Naive thymus-derived CD4-positive, alpha-beta T cell (primary cell): Measurements from ENCODE around the gene CDH13. TPM values are rescaled to one million over a fixed set of nuclear protein-coding genes. Genes with fewer than 3 reads are reported as not detected.

Experiments used
- ATAC-seq: fragments of 150-1000 bp; cut with Tn5 transposase; 2 replicates; pipeline ENCODE4 v1.10.0; 2021; ENCODE audit warnings: mild to moderate bottlenecking, moderate library complexity
- CTCF ChIA-PET: fragments of 350-600 bp; sonication (Branson Sonifier 250); formaldehyde crosslinking; loops from one replicate; lab custom pipeline; 2021; ENCODE audit warnings: antibody characterized with exemption; lab: Charles Lee
- POLR2A ChIA-PET: fragments of 350-600 bp; sonication (Branson Sonifier 250); formaldehyde crosslinking; loops from one replicate; lab custom pipeline; 2021; ENCODE audit warnings: antibody characterized with exemption, inconsistent platforms; lab: Charles Lee
- DNase-seq, 9 donors: peaks; one replicate each; pipeline versions ENCODE4 v3.0.0 to v3.0.0-alpha.2; 2020 to 2022; ENCODE audit warnings: mixed read lengths in 1 of 9
- H3K27ac ChIP-seq: one replicate; pipeline ENCODE4 v1.7.0; 2013; ENCODE audit warnings: mild to moderate bottlenecking, low read depth, low read length, moderate library complexity
- H3K27me3 ChIP-seq, 2 donors: one replicate each; pipeline ENCODE4 v1.7.0; 2013; ENCODE audit warnings: low read length in 2 of 2, mild to moderate bottlenecking in 2 of 2, moderate library complexity in 2 of 2; ENCODE audit not compliant: control insufficient read depth in 2 of 2, insufficient read depth in 2 of 2
- H3K36me3 ChIP-seq, 3 experiments: 1 replicate in 2 of 3; 2 replicates in 1 of 3; pipeline ENCODE4 v1.7.0; 2013; ENCODE audit warnings: low read length in 3 of 3, mild to moderate bottlenecking in 3 of 3, moderate library complexity in 1 of 3; ENCODE audit not compliant: insufficient read depth in 3 of 3, control insufficient read depth in 2 of 3
- H3K4me1 ChIP-seq, 2 donors: one replicate each; pipeline ENCODE4 v1.7.0; 2013; ENCODE audit warnings: low read length in 2 of 2, mild to moderate bottlenecking in 2 of 2, moderate library complexity in 1 of 2; ENCODE audit not compliant: control insufficient read depth in 2 of 2, insufficient read depth in 2 of 2
- H3K4me3 ChIP-seq: 2 replicates; pipeline ENCODE4 v1.7.0; 2013; ENCODE audit warnings: mild to moderate bottlenecking, low read length
- H3K9me3 ChIP-seq, 3 experiments: 1 replicate in 2 of 3; 2 replicates in 1 of 3; pipeline ENCODE4 v1.7.0; 2013; ENCODE audit warnings: low read length in 3 of 3; ENCODE audit not compliant: control insufficient read depth in 2 of 3
- H3K27ac Mint-ChIP-seq, 9 donors: one replicate each; pipeline ENCODE4 v1.8.0; 2020 to 2022; ENCODE audit warnings: mixed read lengths in 9 of 9, mild to moderate bottlenecking in 8 of 9, moderate library complexity in 5 of 9, inconsistent platforms in 2 of 9
- H3K27me3 Mint-ChIP-seq, 5 donors: one replicate each; pipeline ENCODE4 v1.8.0; 2021 to 2022; ENCODE audit warnings: mixed read lengths in 5 of 5, mild to moderate bottlenecking in 1 of 5
- H3K36me3 Mint-ChIP-seq, 5 donors: one replicate each; pipeline ENCODE4 v1.8.0; 2020 to 2022; ENCODE audit warnings: mixed read lengths in 5 of 5, mild to moderate bottlenecking in 3 of 5, inconsistent platforms in 1 of 5
- H3K4me1 Mint-ChIP-seq, 7 donors: one replicate each; pipeline ENCODE4 v1.8.0; 2020 to 2022; ENCODE audit warnings: mixed read lengths in 7 of 7, mild to moderate bottlenecking in 3 of 7, inconsistent platforms in 1 of 7
- H3K4me3 Mint-ChIP-seq, 10 donors: one replicate each; pipeline ENCODE4 v1.8.0; 2020 to 2022; ENCODE audit warnings: mild to moderate bottlenecking in 10 of 10, mixed read lengths in 10 of 10, moderate library complexity in 6 of 10, inconsistent platforms in 2 of 10
- H3K9me3 Mint-ChIP-seq, 11 donors: one replicate each; pipeline ENCODE4 v1.8.0; 2020 to 2022; ENCODE audit warnings: mixed read lengths in 11 of 11, mild to moderate bottlenecking in 4 of 11, inconsistent platforms in 1 of 11, moderate library complexity in 1 of 11
- intact Hi-C, 2 donors: fragments of 100-400 bp; cut with micrococcal nuclease; formaldehyde crosslinking; loops; one replicate each; pipeline ENCODE4 v1.15.1; 2023
- polyA plus RNA-seq, 2 donors: library from polyadenylated mRNA; unstranded; fragments of 300-500 nt; fragmentation: Illumina TruSeq; gene quantifications; one replicate each; pipeline ENCODE4 v1.2.3, GENCODE V29; 2021
- total RNA-seq, 6 experiments: library from RNA in 5 of 6; stranded (reverse) in 5 of 6; gene quantifications; 1 replicate in 5 of 6; 2 replicates in 1 of 6; pipeline ENCODE4 v1.2.3 and lab custom pipeline; 2021 to 2026

The CDH13 gene
- total and polyA plus RNA-seq, 7 experiments from 2014 or later = not detected

- CTCF ChIA-PET = no interaction called here
- POLR2A ChIA-PET = no interaction called here
- DNase-seq = no peak
- Mint-ChIP-seq H3K4me1 (peaks cover 0 to 1% (median 0%) of the 10 kb centered on the region in 7 donors), H3K27me3 (peaks cover 0 to 32% (median 8%) of the 10 kb centered on the region in 5 donors), H3K27ac (no peak overlapping the region), H3K9me3 (peaks cover 0 to 16% (median 0%) of the 10 kb centered on the region in 11 donors), H3K36me3 (no peaks in the 10 kb centered on the region), H3K4me3 (no peak overlapping the region)
- Histone ChIP-seq H3K27ac (no peak overlapping the region), H3K4me1 (no peaks in the 10 kb centered on the region), H3K27me3 (peaks cover 0 to 4% of the 10 kb centered on the region in 2 donors), H3K36me3 (no peaks in the 10 kb centered on the region), H3K4me3 (no peak overlapping the region), H3K9me3 (no peaks in the 10 kb centered on the region)
- no peak for ATAC-seq
- intact Hi-C loops = no loop called here
Observed at GRCh38 chr16:83721676-83722075, 1094.9 kb downstream of the CDH13 start.

DNA sequence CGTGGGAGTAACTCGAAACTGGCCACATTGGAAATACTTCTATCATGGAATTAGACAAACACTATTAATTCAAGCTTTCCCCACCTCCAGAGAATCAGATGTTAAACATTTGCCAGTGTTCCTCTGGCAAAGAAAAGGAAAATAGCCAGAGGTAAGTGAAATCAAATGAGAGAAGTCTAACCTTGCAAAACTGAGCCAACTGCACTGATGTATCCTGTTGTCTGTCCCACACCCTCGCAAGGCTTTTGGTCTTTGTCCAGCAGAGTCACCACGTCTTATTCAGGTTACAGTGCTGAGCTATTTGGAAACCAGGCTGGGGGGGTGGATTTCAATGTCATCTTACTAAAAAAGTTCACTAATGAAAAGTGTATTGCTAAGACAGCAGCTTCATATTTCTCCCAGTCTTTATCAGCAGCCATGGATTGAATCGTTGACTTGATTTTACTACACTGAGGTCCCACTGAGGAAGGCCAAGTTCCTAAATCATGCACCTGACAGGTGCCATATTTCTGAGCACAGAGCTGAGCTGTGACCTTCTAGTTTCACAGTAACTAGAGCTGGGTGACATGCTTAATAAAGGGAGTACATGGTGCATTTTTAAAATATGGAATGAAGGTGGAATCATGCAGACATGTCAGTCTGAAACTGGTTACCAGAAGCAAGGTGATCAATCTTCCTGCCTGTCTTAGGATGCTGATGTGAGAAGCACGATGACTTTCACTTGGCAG is 1095.9 kb downstream of the CDH13 start:
- peaks cover 0 to 12% (median 0%) of the 10 kb centered on the region in 11 donors for H3K9me3 Mint-ChIP-seq
- intact Hi-C loops = no loop called here
- DNase-seq = no peak
- H3K4me1 Mint-ChIP-seq = peaks cover 0 to 8% (median 0%) of the 10 kb centered on the region in 7 donors
- no peak overlapping the region for H3K27ac Mint-ChIP-seq
- Histone ChIP-seq H3K9me3 (no peaks in the 10 kb centered on the region), H3K27me3 (peaks cover 0 to 4% of the 10 kb centered on the region in 2 donors), H3K4me3 (no peak overlapping the region), H3K36me3 (no peaks in the 10 kb centered on the region), H3K27ac (no peak overlapping the region), H3K4me1 (no peaks in the 10 kb centered on the region)
- no peak for ATAC-seq
- H3K36me3 Mint-ChIP-seq = no peaks in the 10 kb centered on the region
- H3K27me3 Mint-ChIP-seq = peaks cover 0 to 28% (median 8%) of the 10 kb centered on the region in 5 donors
- H3K4me3 Mint-ChIP-seq = no peak overlapping the region
- CTCF ChIA-PET = no interaction called here
- POLR2A ChIA-PET = no interaction called here

DNA sequence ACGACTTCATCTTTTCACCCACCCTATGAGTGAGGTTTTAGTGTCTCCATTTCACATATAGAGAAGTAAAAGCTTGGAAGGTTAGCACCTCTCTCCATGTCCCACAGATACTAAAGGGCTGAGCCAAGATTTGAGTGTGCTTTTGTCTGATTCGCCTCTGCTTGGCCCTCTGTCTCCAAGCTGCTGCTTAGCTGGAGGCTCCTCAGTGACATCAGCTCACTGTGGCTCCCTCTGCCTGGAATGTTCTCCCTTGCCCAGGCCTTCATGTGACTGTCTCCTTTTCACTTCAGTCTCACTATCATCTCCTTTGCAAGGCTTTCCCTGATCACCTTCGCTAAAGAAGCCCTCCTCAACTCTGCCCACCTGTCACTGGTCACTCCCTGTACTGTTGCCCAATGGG is 1096.5 kb downstream of the CDH13 start:
- Mint-ChIP-seq H3K4me3 (no peak overlapping the region), H3K36me3 (no peaks in the 10 kb centered on the region), H3K27me3 (peaks cover 0 to 28% (median 8%) of the 10 kb centered on the region in 5 donors), H3K4me1 (peaks cover 0 to 8% (median 0%) of the 10 kb centered on the region in 7 donors), H3K27ac (no peak overlapping the region), H3K9me3 (peaks cover 0 to 11% (median under 1%) of the 10 kb centered on the region in 11 donors)
- no peak for ATAC-seq
- H3K27me3 ChIP-seq = peaks cover 0 to 4% of the 10 kb centered on the region in 2 donors
- no peak for DNase-seq
- H3K4me1 ChIP-seq = no peaks in the 10 kb centered on the region
- no peak overlapping the region for H3K27ac ChIP-seq
- H3K9me3 ChIP-seq = no peaks in the 10 kb centered on the region
- ChIA-PET POLR2A (no interaction called here), CTCF (no interaction called here)
- no peaks in the 10 kb centered on the region for H3K36me3 ChIP-seq
- no peak overlapping the region for H3K4me3 ChIP-seq
- intact Hi-C loops = no loop called here

DNA sequence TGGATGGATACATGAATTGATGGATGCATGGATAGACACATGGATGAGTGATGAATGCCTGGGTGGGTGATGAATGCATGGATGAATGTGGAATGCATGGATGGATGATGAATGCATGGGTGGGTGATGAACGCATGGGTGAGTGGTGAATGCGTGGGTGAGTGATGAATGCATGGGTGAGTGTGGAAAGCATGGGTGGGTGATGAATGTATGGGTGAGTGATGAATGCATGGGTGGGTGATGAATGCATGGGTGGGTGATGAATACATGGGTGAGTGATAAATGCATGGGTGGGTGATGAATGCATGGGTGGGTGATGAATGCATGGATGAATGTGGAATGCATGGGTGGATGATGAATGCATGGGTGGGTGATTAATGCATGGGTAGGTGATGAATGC is 1097.1 kb downstream of the CDH13 start:
- CTCF ChIA-PET = no interaction called here
- no peaks in the 10 kb centered on the region for H3K36me3 Mint-ChIP-seq

DNA sequence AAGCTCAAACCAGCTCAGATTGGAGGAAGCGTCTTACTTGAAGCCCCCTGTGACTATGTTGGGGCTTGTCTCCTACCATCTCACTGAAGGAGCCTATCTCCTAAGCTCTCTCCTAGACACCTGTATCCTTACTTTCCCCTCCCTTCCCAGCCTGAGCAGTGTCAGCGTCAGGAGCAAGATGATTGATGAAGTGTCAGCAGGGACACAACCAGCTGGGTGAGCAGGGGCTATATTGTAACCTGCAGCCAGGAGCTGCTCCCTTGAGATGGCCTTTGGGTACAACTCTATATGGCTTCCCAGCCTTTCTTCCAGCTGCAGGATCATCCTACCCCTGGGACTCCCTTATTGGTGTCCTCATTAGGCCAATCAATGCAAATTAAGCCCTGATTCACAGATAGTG is 1097.8 kb downstream of the CDH13 start:
- H3K4me3 ChIP-seq = no peak overlapping the region
- intact Hi-C loops = no loop called here

More for the DNA sequence above, 1097.1 kb downstream of the CDH13 start:
- H3K4me3 ChIP-seq = no peak overlapping the region
- ATAC-seq = no peak
- H3K27me3 ChIP-seq = peaks cover 0 to 4% of the 10 kb centered on the region in 2 donors
- H3K36me3 ChIP-seq = no peaks in the 10 kb centered on the region
- POLR2A ChIA-PET = no interaction called here
- peaks cover 0 to 12% (median 3%) of the 10 kb centered on the region in 11 donors for H3K9me3 Mint-ChIP-seq
- no peaks in the 10 kb centered on the region for H3K9me3 ChIP-seq
- no peaks in the 10 kb centered on the region for H3K4me1 ChIP-seq
- no peak overlapping the region for H3K4me3 Mint-ChIP-seq
- DNase-seq = no peak
- no peak overlapping the region for H3K27ac Mint-ChIP-seq
- peaks cover 0 to 8% (median 0%) of the 10 kb centered on the region in 7 donors for H3K4me1 Mint-ChIP-seq
- intact Hi-C loops = no loop called here
- H3K27ac ChIP-seq = no peak overlapping the region
- peaks cover 0 to 29% (median 8%) of the 10 kb centered on the region in 5 donors for H3K27me3 Mint-ChIP-seq

GRCh38 chr16:83725313-83725712 is 1098.5 kb downstream of the CDH13 start:
- Histone ChIP-seq H3K4me1 (no peaks in the 10 kb centered on the region), H3K27me3 (peaks cover 0 to 4% of the 10 kb centered on the region in 2 donors), H3K9me3 (no peaks in the 10 kb centered on the region), H3K36me3 (no peaks in the 10 kb centered on the region), H3K4me3 (no peak overlapping the region), H3K27ac (no peak overlapping the region)
- Mint-ChIP-seq H3K27me3 (peaks cover 0 to 23% (median 4%) of the 10 kb centered on the region in 5 donors), H3K4me1 (peaks cover 0 to 8% (median 0%) of the 10 kb centered on the region in 7 donors), H3K4me3 (no peak overlapping the region), H3K36me3 (no peaks in the 10 kb centered on the region), H3K27ac (no peak overlapping the region), H3K9me3 (peaks cover 0 to 12% (median 2%) of the 10 kb centered on the region in 11 donors)
- DNase-seq (no peak), ATAC-seq (no peak)
- ChIA-PET POLR2A (no interaction called here), CTCF (no interaction called here)
- intact Hi-C loops = no loop called here

More for the DNA sequence above, 1097.8 kb downstream of the CDH13 start:
- no peaks in the 10 kb centered on the region for H3K36me3 Mint-ChIP-seq
- ATAC-seq (no peak), DNase-seq (no peak)
- CTCF ChIA-PET = no interaction called here
- peaks cover 0 to 12% (median 3%) of the 10 kb centered on the region in 11 donors for H3K9me3 Mint-ChIP-seq
- peaks cover 0 to 29% (median 7%) of the 10 kb centered on the region in 5 donors for H3K27me3 Mint-ChIP-seq
- Histone ChIP-seq H3K9me3 (no peaks in the 10 kb centered on the region), H3K4me1 (no peaks in the 10 kb centered on the region), H3K27ac (no peak overlapping the region), H3K36me3 (no peaks in the 10 kb centered on the region), H3K27me3 (peaks cover 0 to 4% of the 10 kb centered on the region in 2 donors)
- H3K27ac Mint-ChIP-seq = no peak overlapping the region
- H3K4me1 Mint-ChIP-seq = peaks cover 0 to 8% (median 0%) of the 10 kb centered on the region in 7 donors
- POLR2A ChIA-PET = no interaction called here
- no peak overlapping the region for H3K4me3 Mint-ChIP-seq
